ENCODE results near the gene RFC1. TPM values are rescaled to one million over a fixed set of nuclear protein-coding genes. Genes with fewer than 3 reads are reported as not detected.

RFC1 gene
- total RNA-seq, 4 donors from 2014 or later = 54.7 to 166 (median 77.6) TPM

DNA sequence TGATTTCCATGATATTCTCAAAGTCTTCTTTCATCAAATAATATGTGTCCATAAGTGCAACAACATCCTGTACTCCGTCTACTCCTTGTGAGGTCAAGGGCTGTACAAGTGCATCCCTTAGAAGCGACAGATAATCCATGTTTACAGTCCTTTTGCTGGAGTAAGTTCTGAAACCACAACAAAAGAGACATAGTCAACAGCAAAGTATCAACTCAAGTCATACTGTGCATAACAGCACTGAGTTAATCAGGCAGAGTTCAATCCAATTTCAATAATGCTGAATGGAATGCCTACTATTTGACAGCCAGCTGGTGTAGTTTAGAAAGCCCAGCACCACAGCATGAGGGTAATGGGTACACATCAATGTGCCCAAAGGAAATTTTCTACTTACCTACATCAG lies 74.5 kb downstream of the RFC1 start:
- H3K27ac ChIP-seq = no peak overlapping the region
- H3K4me3 ChIP-seq = no peak overlapping the region
- intact Hi-C loops (cut with DNase I; ENCODE audit: low total_unique reads) = no loop called here
- H3K27me3 ChIP-seq = no peaks in the 10 kb centered on the region
- no peaks in the 10 kb centered on the region for H3K36me3 ChIP-seq
- no peak for DNase-seq
- H3K4me1 ChIP-seq = no peaks in the 10 kb centered on the region
- TF ChIP-seq, protein P1, sequence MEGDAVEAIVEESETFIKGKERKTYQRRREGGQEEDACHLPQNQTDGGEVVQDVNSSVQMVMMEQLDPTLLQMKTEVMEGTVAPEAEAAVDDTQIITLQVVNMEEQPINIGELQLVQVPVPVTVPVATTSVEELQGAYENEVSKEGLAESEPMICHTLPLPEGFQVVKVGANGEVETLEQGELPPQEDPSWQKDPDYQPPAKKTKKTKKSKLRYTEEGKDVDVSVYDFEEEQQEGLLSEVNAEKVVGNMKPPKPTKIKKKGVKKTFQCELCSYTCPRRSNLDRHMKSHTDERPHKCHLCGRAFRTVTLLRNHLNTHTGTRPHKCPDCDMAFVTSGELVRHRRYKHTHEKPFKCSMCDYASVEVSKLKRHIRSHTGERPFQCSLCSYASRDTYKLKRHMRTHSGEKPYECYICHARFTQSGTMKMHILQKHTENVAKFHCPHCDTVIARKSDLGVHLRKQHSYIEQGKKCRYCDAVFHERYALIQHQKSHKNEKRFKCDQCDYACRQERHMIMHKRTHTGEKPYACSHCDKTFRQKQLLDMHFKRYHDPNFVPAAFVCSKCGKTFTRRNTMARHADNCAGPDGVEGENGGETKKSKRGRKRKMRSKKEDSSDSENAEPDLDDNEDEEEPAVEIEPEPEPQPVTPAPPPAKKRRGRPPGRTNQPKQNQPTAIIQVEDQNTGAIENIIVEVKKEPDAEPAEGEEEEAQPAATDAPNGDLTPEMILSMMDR (IDR thresholded peaks at IDR 0.05) = no peak
- no peak for TF ChIP-seq POLR2A (IDR thresholded peaks at IDR 0.05)
- no peaks in the 10 kb centered on the region for H3K9me3 ChIP-seq

- H3K4me3 ChIP-seq = no peak overlapping the region
- H3K4me1 ChIP-seq = no peaks in the 10 kb centered on the region
- no peaks in the 10 kb centered on the region for H3K9me3 ChIP-seq
- H3K27me3 ChIP-seq = no peaks in the 10 kb centered on the region
- H3K36me3 ChIP-seq = no peaks in the 10 kb centered on the region
- TF ChIP-seq, protein P1 (IDR thresholded peaks at IDR 0.05) = no peak
- no peak for TF ChIP-seq POLR2A (IDR thresholded peaks at IDR 0.05)
- intact Hi-C loops (cut with DNase I; ENCODE audit: low total_unique reads) = no loop called here
- no peak overlapping the region for H3K27ac ChIP-seq
- DNase-seq = no peak
Observed at GRCh38 chr4:39287223-39287622, 78.9 kb downstream of the RFC1 start.

DNA sequence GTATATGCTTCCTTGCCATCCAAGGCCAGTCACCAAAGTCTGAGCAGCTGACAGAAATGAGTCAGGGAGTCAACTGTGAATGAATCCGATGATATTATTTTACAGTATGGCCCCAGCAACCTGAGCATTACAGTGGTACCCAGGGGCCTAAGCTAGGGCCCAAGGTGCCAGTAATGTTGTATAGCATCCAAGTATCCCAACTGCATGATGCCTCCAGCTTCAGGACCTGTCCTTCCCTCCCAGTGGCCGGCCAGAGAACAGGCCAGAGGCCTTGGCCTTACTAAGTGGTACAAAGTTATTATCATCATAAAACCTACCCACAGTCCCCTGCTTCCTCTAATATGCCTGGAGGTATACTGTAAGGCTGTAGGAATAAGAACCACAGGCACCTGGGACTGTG lies 79.9 kb downstream of the RFC1 start:
- H3K36me3 ChIP-seq = no peaks in the 10 kb centered on the region
- no peak overlapping the region for H3K4me3 ChIP-seq
- no peak overlapping the region for H3K27ac ChIP-seq
- no peaks in the 10 kb centered on the region for H3K9me3 ChIP-seq
- intact Hi-C loops (cut with DNase I; ENCODE audit: low total_unique reads) = no loop called here
- H3K27me3 ChIP-seq = no peaks in the 10 kb centered on the region
- no peak for DNase-seq
- H3K4me1 ChIP-seq = no peaks in the 10 kb centered on the region
- TF ChIP-seq, protein P1 (IDR thresholded peaks at IDR 0.05) = no peak
- TF ChIP-seq POLR2A (IDR thresholded peaks at IDR 0.05) = no peak

DNA sequence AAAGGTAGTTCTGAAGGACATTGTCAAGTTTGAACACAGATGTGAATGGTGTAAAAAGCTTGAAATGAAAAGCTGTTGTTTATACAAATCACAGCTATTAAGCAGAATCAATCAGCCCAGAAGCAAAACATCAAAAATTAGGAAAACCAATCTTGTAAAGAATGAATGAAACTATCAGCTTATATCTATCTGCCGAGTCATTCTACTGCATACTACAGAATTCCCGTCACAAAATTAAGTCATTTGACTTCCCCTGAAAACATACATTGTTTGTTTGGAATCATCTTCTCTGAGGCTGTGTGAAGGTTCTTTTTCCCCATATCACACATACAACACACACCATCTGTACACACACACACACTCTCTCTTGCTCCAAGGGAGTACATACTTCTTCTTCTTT lies 80.3 kb downstream of the RFC1 start:
- intact Hi-C loops (cut with DNase I; ENCODE audit: low total_unique reads) = no loop called here
- H3K4me1 ChIP-seq = no peaks in the 10 kb centered on the region
- no peaks in the 10 kb centered on the region for H3K9me3 ChIP-seq
- TF ChIP-seq, protein P1 (IDR thresholded peaks at IDR 0.05) = no peak
- no peak for TF ChIP-seq POLR2A (IDR thresholded peaks at IDR 0.05)
- no peak overlapping the region for H3K4me3 ChIP-seq
- no peak for DNase-seq
- no peaks in the 10 kb centered on the region for H3K27me3 ChIP-seq
- no peaks in the 10 kb centered on the region for H3K36me3 ChIP-seq
- H3K27ac ChIP-seq = no peak overlapping the region

GRCh38 chr4:39285111-39285795 lies 80.9 kb downstream of the RFC1 start:
- no peak for DNase-seq
- H3K36me3 ChIP-seq = no peaks in the 10 kb centered on the region
- no peak for TF ChIP-seq POLR2A (IDR thresholded peaks at IDR 0.05)
- TF ChIP-seq, protein P1 (IDR thresholded peaks at IDR 0.05) = no peak

More at GRCh38 chr4:39285111-39285795, 80.9 kb downstream of the RFC1 start:
- no peaks in the 10 kb centered on the region for H3K27me3 ChIP-seq
- no peaks in the 10 kb centered on the region for H3K9me3 ChIP-seq
- no peak overlapping the region for H3K4me3 ChIP-seq
- H3K27ac ChIP-seq = no peak overlapping the region
- H3K4me1 ChIP-seq = no peaks in the 10 kb centered on the region
- intact Hi-C loops (cut with DNase I; ENCODE audit: low total_unique reads) = no loop called here

Data from uterus (tissue), 4 donors.